Osteoblast (primary cell): ENCODE measurements around the gene C15orf62. TPM values are rescaled to one million over a fixed set of nuclear protein-coding genes. Genes with fewer than 3 reads are reported as not detected.
A peak's percentile ranks its signal among the peaks of the same experiment; 100 is the strongest.

Experiments used
- DNase-seq: peaks from one replicate; pipeline ENCODE4 v3.0.0; 2011; ENCODE audit warnings: low spot score, mixed read lengths; ENCODE audit not compliant: insufficient read length; ENCODE audit errors: missing footprints
- H2AFZ ChIP-seq: 2 replicates; pipeline ENCODE4 v1.6.0; 2011; ENCODE audit warnings: mild to moderate bottlenecking, low read length
- H3K27ac ChIP-seq: 2 replicates; pipeline ENCODE4 v1.5.1; 2011; ENCODE audit warnings: mild to moderate bottlenecking, low read depth, low read length, moderate library complexity
- H3K27me3 ChIP-seq: 2 replicates; pipeline ENCODE4 v1.6.0; 2012; ENCODE audit warnings: mild to moderate bottlenecking, control low read depth, inconsistent platforms, low read length, moderate library complexity; ENCODE audit not compliant: insufficient read depth
- H3K36me3 ChIP-seq: 2 replicates; pipeline ENCODE4 v1.5.1; 2011; ENCODE audit warnings: mild to moderate bottlenecking, low read length, control low read depth, moderate library complexity; ENCODE audit not compliant: insufficient read depth
- H3K4me1 ChIP-seq: 2 replicates; pipeline ENCODE4 v1.5.1; 2011; ENCODE audit warnings: mild to moderate bottlenecking, low read length, control low read depth, moderate library complexity; ENCODE audit not compliant: insufficient read depth
- H3K4me2 ChIP-seq: 2 replicates; pipeline ENCODE4 v1.6.0; 2011; ENCODE audit warnings: mild to moderate bottlenecking, low read length; ENCODE audit not compliant: insufficient read depth
- H3K4me3 ChIP-seq: fragments of 200-600 bp; sonication (generic); 3 replicates; pipeline ENCODE4 v1.5.1; 2012; ENCODE audit warnings: mild to moderate bottlenecking, low read length, inconsistent platforms; ENCODE audit not compliant: insufficient read depth
- H3K79me2 ChIP-seq: 2 replicates; pipeline ENCODE4 v1.6.0; 2012; ENCODE audit warnings: mild to moderate bottlenecking, low read length, control low read depth, inconsistent platforms; ENCODE audit not compliant: insufficient read depth
- H3K9me3 ChIP-seq: 2 replicates; pipeline ENCODE4 v1.5.1; 2011; ENCODE audit warnings: low read depth, low read length, control low read depth
- H4K20me1 ChIP-seq: 2 replicates; pipeline ENCODE4 v1.6.0; 2012; ENCODE audit warnings: mild to moderate bottlenecking, low read length, control low read depth; ENCODE audit not compliant: insufficient read depth
- total RNA-seq: library from RNA; depleted of rRNA; stranded (reverse); fragments of >200 nt; gene quantifications from 2 replicates; pipeline ENCODE4 v1.2.3, GENCODE V29; 2012
- TF ChIP-seq, protein P1 (sequence below): IDR thresholded peaks from 2 replicates; pipeline ENCODE4 v1.5.1; 2011; ENCODE audit warnings: mild to moderate bottlenecking, low read depth, low read length, moderate library complexity; ENCODE audit errors: extremely low read depth

The C15orf62 gene, protein sequence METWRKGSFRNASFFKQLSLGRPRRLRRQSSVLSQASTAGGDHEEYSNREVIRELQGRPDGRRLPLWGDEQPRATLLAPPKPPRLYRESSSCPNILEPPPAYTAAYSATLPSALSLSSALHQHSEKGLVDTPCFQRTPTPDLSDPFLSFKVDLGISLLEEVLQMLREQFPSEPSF
- under 0.01 and 0.29 TPM in 2 replicates for total RNA-seq

DNA sequence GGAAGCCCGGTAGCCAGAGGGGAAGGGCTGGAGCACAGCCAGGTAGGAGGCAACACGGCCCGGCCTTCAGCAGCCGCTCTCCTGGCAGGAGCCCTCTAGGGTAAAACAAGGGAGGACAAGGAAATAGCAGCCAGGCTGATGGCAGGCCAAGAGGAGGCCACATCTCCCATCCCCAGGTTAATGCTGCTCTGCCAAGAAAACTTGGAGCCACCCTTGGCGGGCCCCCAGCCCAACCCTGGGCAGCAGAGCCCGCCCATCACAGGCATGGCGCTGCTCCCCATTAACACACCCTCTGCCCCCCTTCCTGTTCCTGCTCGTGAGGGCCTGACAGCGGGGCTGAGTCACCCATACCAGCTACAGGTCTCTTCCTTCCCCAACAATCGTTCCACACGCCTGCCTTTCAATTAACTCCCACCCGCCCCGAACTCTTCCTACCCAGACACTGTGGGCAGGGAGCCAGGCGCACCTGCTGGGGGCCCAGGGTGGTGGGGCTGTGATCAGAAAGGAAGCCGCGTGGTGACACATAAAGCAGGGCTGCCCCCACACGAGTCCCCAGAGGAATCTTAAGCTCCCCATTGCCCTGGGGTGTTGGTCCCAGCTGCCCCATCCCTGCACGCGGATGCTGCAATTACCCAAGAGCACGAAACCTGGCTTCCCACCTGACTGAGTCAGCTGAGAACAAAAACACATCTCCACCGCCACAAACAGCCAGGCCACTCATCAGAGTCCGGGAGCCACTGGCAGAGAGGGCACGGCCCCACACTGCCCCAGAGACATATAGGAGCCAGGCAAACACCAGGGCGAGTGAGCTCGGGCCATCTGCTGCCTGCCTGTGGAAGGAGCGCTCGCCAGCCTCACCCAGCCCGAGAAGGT is at the start of gene C15orf62:
Gene C15orf62, plus strand, starts transcription at position 707 of the 873 bp plus-strand sequence. CDS start 516 bp downstream, outside the sequence.
- peak; percentile 84 for DNase-seq
- Histone ChIP-seq H4K20me1 (peaks cover 16% of the 10 kb centered on the region), H3K4me3 (no peak within 1 kb of the TSS), H3K4me2 (no peak within 1 kb of the TSS), H3K4me1 (peaks cover 28% of the 10 kb centered on the region), H3K9me3 (no peaks in the 10 kb centered on the region), H3K27ac (no peak within 1 kb of the TSS), H3K27me3 (no peaks in the 10 kb centered on the region), H3K79me2 (no peaks in the 10 kb centered on the region), H2AFZ (no peak within 1 kb of the TSS), H3K36me3 (peaks cover 36% of the 10 kb centered on the region)
- TF ChIP-seq, protein P1, sequence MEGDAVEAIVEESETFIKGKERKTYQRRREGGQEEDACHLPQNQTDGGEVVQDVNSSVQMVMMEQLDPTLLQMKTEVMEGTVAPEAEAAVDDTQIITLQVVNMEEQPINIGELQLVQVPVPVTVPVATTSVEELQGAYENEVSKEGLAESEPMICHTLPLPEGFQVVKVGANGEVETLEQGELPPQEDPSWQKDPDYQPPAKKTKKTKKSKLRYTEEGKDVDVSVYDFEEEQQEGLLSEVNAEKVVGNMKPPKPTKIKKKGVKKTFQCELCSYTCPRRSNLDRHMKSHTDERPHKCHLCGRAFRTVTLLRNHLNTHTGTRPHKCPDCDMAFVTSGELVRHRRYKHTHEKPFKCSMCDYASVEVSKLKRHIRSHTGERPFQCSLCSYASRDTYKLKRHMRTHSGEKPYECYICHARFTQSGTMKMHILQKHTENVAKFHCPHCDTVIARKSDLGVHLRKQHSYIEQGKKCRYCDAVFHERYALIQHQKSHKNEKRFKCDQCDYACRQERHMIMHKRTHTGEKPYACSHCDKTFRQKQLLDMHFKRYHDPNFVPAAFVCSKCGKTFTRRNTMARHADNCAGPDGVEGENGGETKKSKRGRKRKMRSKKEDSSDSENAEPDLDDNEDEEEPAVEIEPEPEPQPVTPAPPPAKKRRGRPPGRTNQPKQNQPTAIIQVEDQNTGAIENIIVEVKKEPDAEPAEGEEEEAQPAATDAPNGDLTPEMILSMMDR = no peak

DNA sequence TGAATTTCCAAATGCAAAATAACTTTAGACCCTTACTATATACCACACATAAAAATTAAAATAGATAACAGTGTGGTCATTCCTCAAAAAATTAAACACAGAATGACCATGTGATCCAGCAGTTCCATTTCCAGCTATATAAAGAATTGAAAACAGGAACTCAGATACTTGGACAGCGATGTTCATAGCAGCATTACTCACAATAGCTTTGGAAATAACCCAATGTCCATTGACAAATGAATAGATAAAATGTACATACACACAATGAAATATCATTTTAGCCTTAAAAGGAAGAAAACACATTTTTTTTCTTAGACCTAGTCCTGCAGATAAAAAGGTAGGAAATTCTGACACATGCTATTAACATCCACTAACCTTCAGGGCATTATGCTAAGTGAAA is 48.1 kb upstream of the C15orf62 start:
- H3K79me2 ChIP-seq = no peaks in the 10 kb centered on the region
- no peak overlapping the region for H3K4me2 ChIP-seq
- H4K20me1 ChIP-seq = no peaks in the 10 kb centered on the region
- TF ChIP-seq, protein P1 = no peak
- H3K36me3 ChIP-seq = peaks cover 9% of the 10 kb centered on the region
- no peak overlapping the region for H2AFZ ChIP-seq
- H3K4me1 ChIP-seq = no peaks in the 10 kb centered on the region
- no peaks in the 10 kb centered on the region for H3K27me3 ChIP-seq
- H3K27ac ChIP-seq = no peak overlapping the region
- H3K4me3 ChIP-seq = no peak overlapping the region
- no peak for DNase-seq
- no peaks in the 10 kb centered on the region for H3K9me3 ChIP-seq

DNA sequence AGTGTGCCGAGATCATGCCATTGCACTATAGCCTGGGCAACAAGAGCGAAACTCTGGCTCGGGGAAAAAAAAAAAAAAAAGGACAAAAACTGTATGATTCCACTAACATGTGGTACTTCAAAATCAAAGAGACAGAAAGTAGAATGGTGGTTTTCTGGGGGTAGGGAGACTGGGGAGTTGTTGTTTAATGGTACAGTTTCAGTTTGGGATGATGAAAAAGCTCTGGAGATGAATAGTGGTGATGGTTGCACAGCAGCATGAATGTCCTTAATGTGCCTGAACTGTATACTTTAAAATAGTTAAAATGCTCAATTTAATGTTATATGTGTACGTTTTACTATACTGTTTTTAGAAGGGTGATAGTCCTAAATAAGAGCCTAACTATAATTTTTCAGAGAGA is 47.4 kb upstream of the C15orf62 start:
- no peaks in the 10 kb centered on the region for H4K20me1 ChIP-seq
- TF ChIP-seq, protein P1 = no peak
- no peaks in the 10 kb centered on the region for H3K79me2 ChIP-seq
- H3K27me3 ChIP-seq = no peaks in the 10 kb centered on the region
- no peaks in the 10 kb centered on the region for H3K9me3 ChIP-seq
- no peak overlapping the region for H3K4me3 ChIP-seq
- H2AFZ ChIP-seq = no peak overlapping the region
- no peak overlapping the region for H3K4me2 ChIP-seq
- H3K36me3 ChIP-seq = peaks cover 9% of the 10 kb centered on the region
- no peak overlapping the region for H3K27ac ChIP-seq
- DNase-seq = no peak
- no peaks in the 10 kb centered on the region for H3K4me1 ChIP-seq

DNA sequence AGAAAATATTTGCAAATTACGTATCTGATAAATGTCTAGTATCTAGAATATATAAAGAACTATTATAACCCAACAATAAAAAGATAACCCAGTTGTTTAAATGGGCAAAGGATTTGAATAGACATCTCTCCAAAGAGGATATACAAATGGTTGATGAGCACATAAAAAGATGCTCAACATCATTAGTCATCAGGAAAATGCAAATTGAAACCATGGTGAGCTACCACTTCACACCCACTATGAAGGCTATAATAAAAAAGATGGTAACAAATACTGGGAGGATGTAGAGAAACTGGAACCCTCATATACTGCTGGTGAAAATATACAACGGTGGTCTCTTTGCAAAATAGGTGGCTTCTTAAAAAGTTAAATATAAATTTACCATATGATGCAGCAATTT is 46.8 kb upstream of the C15orf62 start:
- no peaks in the 10 kb centered on the region for H3K79me2 ChIP-seq
- H3K4me2 ChIP-seq = no peak overlapping the region
- TF ChIP-seq, protein P1 = no peak
- H3K36me3 ChIP-seq = peaks cover 9% of the 10 kb centered on the region
- H3K27ac ChIP-seq = no peak overlapping the region
- DNase-seq = no peak
- no peaks in the 10 kb centered on the region for H4K20me1 ChIP-seq
- H2AFZ ChIP-seq = no peak overlapping the region
- H3K9me3 ChIP-seq = no peaks in the 10 kb centered on the region
- no peaks in the 10 kb centered on the region for H3K27me3 ChIP-seq
- H3K4me3 ChIP-seq = no peak overlapping the region
- no peaks in the 10 kb centered on the region for H3K4me1 ChIP-seq
